GM21576 (cell line): ENCODE measurements around the gene TMEM134.
"Not testable (repeated sequence)": the region's sequence is repeated elsewhere in the genome, so short reads cannot be mapped to it uniquely, and the experiment has no call there.

ENCODE experiments used
- ATAC-seq: cut with Tn5 transposase; IDR thresholded peaks from one replicate; pipeline ENCODE4 v1.9.1; 2021; ENCODE audit warnings: mild to moderate bottlenecking, moderate library complexity; ENCODE audit not compliant: unreplicated experiment

TMEM134 gene

DNA sequence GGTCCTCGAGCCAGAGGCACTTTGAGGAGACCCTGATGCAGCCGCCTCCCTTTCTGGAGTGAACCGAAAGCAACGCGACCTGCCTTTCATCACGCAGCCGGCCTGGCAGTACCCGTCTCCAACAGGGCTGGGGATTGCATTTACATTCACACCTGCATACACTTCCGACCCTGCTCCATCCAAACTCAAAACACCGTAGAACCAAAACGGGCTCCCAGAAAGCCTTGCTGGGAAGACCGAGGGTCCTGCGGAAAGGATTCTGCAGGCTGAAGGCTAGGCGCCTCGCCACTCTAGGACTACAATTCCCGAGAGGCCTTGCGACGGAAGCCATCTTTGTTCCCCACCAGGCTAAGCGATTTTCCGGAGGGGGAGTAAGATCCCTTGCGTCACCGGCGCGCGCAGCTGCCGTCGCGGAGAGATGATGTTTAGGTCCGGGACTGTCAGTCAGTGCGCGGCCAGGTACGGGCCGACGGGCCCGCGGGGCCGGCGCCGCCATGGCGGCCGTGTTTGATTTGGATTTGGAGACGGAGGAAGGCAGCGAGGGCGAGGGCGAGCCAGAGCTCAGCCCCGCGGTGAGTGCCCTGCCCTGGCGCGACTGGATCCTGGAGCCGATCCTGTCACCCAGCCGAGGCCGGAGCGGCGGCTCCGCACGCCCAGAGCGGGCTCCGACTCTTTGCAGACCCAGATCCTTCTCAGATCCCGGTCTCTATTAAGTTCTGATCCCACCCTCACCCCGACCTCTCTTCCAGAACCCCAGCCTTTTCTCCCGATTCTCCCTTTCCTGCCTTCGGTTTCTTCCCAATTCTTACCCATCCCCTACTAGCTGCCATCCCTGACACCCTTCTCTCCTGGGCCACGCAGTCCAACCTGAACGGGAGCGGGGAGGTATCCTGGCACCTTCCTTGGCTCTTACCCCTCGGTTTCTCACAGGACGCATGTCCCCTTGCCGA lies 40.7 kb downstream of the TMEM134 start, which contains the start of gene RPS6KB2:
RPS6KB2 (plus strand) TSS at position 443 of the 950 bp plus-strand sequence; CDS start at position 495, 52 bp downstream.
- ATAC-seq: peak; percentile 74

GRCh38 chr11:67427364-67427859 lies 41.6 kb downstream of the TMEM134 start:
- ATAC-seq: not testable (repeated sequence)

GRCh38 chr11:67423891-67424613 lies 45.0 kb downstream of the TMEM134 start:
- no peak for ATAC-seq

GRCh38 chr11:67423466-67423865 lies 45.6 kb downstream of the TMEM134 start:
- no peak for ATAC-seq

- ATAC-seq: no peak
These were observed 46.2 kb downstream of the TMEM134 start for GRCh38 chr11:67422891-67423290.

GRCh38 chr11:67421430-67422031 lies 47.5 kb downstream of the TMEM134 start:
- ATAC-seq: no peak

- ATAC-seq: peak; percentile 73
These were observed 48.2 kb downstream of the TMEM134 start for GRCh38 chr11:67420646-67421429.

DNA sequence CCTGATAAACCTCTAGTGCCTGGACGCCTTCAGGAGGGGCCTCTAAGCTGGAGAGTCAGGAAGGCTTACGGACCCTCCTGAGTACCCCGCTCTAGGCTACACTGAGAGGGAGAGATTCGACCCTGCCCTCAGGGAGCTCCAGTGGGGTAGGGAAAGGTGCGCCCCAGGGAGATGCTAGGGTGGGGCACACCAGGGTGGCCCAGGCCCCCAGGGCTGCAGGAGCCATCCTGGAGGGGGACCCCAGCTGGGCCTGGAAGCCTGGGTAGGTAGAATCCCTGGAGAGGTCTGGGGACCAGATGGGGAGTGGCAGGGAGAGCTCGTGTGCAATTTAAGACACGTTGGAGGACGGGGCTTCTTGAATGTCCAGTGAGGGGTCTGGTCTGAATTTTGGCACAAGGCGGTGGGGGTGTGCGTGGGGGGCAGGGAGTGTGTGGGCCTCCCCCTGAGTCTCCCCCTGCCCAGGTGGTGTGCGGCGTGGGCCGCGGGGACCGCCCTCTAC lies 48.9 kb downstream of the TMEM134 start:
- no peak for ATAC-seq

- no peak for ATAC-seq
These were observed 49.6 kb downstream of the TMEM134 start for GRCh38 chr11:67419325-67420049.

- ATAC-seq: no peak
These were observed 50.4 kb downstream of the TMEM134 start for GRCh38 chr11:67418476-67419281.

DNA sequence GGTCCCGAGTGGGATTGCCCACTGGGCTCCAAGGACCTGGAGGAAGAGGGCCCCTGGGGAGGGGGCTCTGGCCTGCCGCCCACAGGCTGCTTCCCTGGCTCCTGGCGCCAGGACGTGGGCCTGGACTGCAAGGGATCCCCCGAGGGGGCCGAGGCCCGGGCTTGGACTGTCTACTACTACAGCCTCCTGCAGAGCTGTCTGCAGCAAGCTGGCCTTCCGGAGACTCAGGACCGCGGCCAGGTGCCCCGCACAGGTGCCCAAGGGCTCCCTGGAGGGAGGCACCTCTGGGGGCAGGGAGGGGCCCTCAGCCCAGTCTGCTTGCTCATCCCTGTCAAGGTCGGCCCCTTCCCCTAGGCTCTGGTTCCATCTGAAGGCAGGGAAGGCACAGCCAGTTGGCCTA lies 51.6 kb downstream of the TMEM134 start:
- ATAC-seq: no peak

DNA sequence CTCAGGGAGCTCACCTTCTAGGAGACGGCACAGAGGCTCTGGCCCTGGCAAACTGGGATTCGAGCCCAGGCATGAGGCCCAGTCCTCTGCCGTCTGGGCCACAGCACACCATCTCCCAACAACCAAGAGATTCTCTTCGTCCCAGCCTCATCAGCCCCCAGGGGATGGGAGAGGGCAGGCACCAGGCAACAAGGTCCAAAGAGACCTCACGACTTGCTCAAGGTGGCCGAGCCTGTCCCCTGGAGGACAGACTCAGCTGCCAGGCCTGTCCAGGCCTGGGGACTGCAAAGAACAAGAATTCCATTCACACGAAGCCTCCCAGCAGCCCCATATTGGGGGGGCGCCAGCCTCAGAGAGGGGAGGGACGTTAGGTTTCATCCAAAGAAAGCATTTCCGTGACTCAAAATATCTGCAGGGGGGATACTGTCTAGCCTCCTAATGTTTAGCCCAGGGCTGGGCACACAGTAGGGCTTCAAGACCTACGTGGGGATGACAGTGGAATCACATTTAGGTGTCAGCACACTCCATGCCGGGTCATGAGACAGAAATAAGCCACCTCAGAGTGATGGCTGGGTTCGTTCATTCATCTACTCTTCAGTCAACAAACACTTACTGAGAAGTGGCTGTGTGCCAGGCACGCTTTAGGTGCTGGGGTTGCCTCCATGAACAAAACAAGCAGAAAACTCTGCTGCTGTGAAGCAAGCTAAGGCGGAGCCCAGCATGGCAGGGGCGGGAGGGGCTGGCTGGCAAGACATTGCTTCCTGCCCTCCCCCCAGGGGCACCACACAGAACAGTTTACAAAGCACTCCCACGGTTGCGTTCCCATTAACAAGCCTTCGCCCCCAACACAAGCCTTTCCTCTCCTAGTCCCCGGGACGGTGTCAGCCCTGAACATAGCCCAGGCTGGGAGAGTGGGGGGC lies 52.4 kb downstream of the TMEM134 start:
- no peak for ATAC-seq

GRCh38 chr11:67415501-67416304 lies 53.3 kb downstream of the TMEM134 start, which contains the start of gene CARNS1:
Gene CARNS1, plus strand, starts transcription at chr11:67415678. Its CDS starts 522 bp downstream, at chr11:67416200.
- ATAC-seq: no peak

- ATAC-seq: no peak
These were observed 55.7 kb downstream of the TMEM134 start for GRCh38 chr11:67413266-67413849.

GRCh38 chr11:67412495-67413179 lies 56.4 kb downstream of the TMEM134 start:
- ATAC-seq: no peak

DNA sequence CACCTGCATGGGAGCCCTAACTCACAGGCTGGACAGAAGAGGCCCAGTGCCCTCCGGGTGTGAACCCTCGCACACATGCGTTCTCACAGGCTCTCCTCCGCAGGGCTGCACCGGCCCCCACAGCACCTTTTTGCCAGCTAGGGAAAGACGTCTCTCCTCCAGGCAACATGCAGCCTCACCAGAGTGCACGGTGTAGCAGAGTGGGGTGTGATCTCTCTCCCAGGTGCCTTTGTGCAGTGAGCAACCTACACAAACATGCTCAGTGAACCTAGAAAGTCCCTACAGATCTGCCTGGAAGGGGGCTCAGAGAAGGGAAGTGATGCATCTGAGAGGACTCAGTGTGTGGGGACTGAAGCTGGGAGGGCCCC lies 57.3 kb downstream of the TMEM134 start:
- no peak for ATAC-seq
